ENCODE results near the gene STPG4.

STPG4 gene

DNA sequence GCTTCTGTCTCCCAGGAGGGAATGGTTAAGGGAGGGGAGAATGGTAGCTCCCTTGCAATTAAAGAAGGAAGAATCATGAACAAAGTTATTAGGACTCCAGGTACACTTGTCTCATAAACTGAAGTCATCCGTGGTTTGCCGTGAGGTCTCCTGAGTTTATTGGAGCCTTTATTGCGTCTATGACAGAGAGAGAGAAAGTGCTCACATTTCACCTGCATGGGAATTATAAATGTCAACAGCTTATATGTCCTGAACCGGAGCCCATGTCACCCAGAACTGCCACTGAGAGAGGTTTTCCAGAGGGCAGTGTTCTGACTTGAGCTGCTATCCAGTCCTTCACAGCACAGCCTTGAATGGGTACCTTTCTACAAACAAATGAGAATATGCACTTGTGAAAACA is 104.3 kb downstream of the STPG4 start:
- Histone ChIP-seq H3K4me3 (IDR thresholded peaks at IDR 0.05; ENCODE audit: insufficient read depth, low read depth, low read length) (no peak overlapping the region), H3K4me1 (ENCODE audit: low read depth, poor library complexity, severe bottlenecking) (no peaks in the 10 kb centered on the region), H3K27ac (no peak overlapping the region), H2AFZ (ENCODE audit: low read depth) (no peak overlapping the region), H3K4me2 (no peak overlapping the region), H4K20me1 (ENCODE audit: insufficient read depth) (no peaks in the 10 kb centered on the region), H3K27me3 (ENCODE audit: insufficient read depth, low read depth) (no peaks in the 10 kb centered on the region), H3K9ac (no peak overlapping the region), H3K79me2 (ENCODE audit: insufficient read depth, low read depth) (no peaks in the 10 kb centered on the region), H3K36me3 (ENCODE audit: insufficient read depth) (0 out of 2 replicates have a peak, but pooled peaks cover 3% of the 10 kb centered on the region)
- TF ChIP-seq, protein P1, sequence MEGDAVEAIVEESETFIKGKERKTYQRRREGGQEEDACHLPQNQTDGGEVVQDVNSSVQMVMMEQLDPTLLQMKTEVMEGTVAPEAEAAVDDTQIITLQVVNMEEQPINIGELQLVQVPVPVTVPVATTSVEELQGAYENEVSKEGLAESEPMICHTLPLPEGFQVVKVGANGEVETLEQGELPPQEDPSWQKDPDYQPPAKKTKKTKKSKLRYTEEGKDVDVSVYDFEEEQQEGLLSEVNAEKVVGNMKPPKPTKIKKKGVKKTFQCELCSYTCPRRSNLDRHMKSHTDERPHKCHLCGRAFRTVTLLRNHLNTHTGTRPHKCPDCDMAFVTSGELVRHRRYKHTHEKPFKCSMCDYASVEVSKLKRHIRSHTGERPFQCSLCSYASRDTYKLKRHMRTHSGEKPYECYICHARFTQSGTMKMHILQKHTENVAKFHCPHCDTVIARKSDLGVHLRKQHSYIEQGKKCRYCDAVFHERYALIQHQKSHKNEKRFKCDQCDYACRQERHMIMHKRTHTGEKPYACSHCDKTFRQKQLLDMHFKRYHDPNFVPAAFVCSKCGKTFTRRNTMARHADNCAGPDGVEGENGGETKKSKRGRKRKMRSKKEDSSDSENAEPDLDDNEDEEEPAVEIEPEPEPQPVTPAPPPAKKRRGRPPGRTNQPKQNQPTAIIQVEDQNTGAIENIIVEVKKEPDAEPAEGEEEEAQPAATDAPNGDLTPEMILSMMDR (conservative IDR thresholded peaks at IDR 0.05; ENCODE audit: low read depth, low read length) = no peak

DNA sequence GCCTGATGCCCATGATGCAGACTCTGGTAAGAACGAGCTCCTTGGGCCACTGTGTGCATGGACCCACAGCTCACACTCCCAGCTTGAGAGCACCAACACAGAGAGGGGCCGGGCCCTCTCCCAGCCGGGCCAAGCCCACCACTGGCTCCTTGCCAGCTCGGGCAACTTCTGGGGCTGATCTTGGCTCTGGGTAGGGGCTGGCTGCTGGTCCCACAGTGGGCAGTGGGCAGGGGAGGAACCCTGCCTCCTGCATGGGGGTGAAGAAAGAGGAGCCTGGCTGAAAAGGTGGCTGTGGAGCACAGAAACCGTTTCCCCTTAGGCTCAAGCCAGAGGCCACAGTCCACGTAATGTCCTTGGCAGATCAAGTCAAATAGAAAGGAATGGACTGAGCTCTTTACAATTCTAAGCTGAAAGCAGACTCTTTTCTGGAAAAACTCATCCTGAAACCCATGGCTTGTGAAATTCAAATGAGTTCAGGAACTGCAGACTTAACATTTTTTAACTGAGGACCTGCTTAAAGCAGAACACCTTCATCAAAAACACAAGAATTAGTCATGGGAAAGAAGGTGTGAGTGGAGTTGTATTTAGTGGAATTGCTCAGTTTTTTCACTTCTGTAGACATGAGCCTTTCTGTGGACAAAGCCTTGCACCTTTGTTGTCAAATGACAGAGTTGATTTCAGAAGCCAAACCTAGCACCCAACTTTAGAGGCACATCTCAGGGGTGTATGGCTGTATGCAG is 104.9 kb downstream of the STPG4 start:
- 0 out of 2 replicates have a peak, but pooled peaks cover 3% of the 10 kb centered on the region for H3K36me3 ChIP-seq (ENCODE audit: insufficient read depth)
- H3K4me1 ChIP-seq (ENCODE audit: low read depth, poor library complexity, severe bottlenecking) = no peaks in the 10 kb centered on the region
- H3K79me2 ChIP-seq (ENCODE audit: insufficient read depth, low read depth) = no peaks in the 10 kb centered on the region
- H3K4me2 ChIP-seq = no peak overlapping the region
- H2AFZ ChIP-seq (ENCODE audit: low read depth) = no peak overlapping the region
- H3K9ac ChIP-seq = no peak overlapping the region
- H3K27ac ChIP-seq = no peak overlapping the region
- no peaks in the 10 kb centered on the region for H3K27me3 ChIP-seq (ENCODE audit: insufficient read depth, low read depth)
- H4K20me1 ChIP-seq (ENCODE audit: insufficient read depth) = no peaks in the 10 kb centered on the region
- TF ChIP-seq, protein P1 (conservative IDR thresholded peaks at IDR 0.05; ENCODE audit: low read depth, low read length) = no peak
- no peak overlapping the region for H3K4me3 ChIP-seq (IDR thresholded peaks at IDR 0.05; ENCODE audit: insufficient read depth, low read depth, low read length)

DNA sequence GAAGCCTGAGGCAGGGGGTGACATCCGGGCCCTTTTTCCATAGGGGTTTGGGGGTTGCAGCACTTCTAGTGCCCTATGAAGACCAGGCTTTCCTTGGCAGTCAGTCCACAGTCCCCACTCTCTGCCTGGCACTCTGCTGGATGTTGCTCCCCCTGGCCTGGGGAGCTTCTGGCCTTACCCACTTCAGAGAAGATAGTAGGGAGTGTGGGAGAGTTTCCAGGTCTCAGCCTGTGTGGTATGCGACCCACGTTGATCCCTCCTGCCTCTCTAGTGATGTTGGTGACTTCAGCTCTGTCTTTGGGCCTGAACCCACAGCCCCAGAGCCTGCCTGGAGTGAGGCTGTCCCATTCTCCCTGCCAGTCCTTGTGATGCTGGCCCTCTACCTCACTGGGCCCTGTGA is 105.6 kb downstream of the STPG4 start:
- Histone ChIP-seq H4K20me1 (ENCODE audit: insufficient read depth) (no peaks in the 10 kb centered on the region), H3K27ac (no peak overlapping the region), H3K36me3 (ENCODE audit: insufficient read depth) (0 out of 2 replicates have a peak, but pooled peaks cover 3% of the 10 kb centered on the region)

DNA sequence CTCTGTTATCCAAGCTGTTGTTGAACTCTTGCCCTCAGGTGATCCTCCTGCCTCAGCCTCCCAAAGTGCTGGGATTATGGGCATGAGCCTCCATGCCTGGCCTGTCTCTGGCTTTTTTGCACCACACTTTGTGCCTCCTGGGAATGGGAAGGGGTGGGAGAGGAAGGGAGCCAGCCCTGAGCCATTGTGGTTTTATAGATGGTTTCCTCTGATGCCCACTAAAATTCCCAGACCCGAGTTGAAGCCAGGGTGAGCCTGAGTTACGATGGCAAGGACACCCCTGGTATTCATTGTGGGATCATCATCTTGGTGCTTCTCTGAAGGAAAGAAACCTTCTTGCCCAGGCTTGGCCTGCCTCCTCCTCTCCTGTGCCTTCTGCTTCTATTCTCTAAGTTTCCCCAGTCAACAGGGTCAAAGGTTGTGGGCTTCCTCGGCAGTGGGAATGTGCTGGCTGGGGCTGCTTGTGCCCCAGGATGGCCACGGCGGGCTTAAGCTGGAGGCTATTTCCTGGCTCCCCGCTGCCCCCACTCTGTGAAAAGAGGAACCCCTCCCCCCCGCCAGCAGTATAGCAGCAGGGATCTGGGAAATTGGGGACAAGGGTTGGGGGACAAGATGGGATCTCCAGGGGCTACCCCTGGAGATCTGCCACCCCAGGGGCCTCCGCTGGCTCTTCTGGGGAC is 106.2 kb downstream of the STPG4 start:
- Histone ChIP-seq H3K4me2 (no peak overlapping the region), H3K9ac (no peak overlapping the region), H2AFZ (ENCODE audit: low read depth) (no peak overlapping the region), H3K36me3 (ENCODE audit: insufficient read depth) (0 out of 2 replicates have a peak, but pooled peaks cover 3% of the 10 kb centered on the region), H4K20me1 (ENCODE audit: insufficient read depth) (no peaks in the 10 kb centered on the region), H3K27ac (no peak overlapping the region), H3K27me3 (ENCODE audit: insufficient read depth, low read depth) (no peaks in the 10 kb centered on the region), H3K4me1 (ENCODE audit: low read depth, poor library complexity, severe bottlenecking) (no peaks in the 10 kb centered on the region), H3K79me2 (ENCODE audit: insufficient read depth, low read depth) (no peaks in the 10 kb centered on the region), H3K4me3 (IDR thresholded peaks at IDR 0.05; ENCODE audit: insufficient read depth, low read depth, low read length) (no peak overlapping the region)
- TF ChIP-seq, protein P1 (conservative IDR thresholded peaks at IDR 0.05; ENCODE audit: low read depth, low read length) = no peak

More for the DNA sequence above, 105.6 kb downstream of the STPG4 start:
- no peak overlapping the region for H2AFZ ChIP-seq (ENCODE audit: low read depth)
- H3K27me3 ChIP-seq (ENCODE audit: insufficient read depth, low read depth) = no peaks in the 10 kb centered on the region
- TF ChIP-seq, protein P1 (conservative IDR thresholded peaks at IDR 0.05; ENCODE audit: low read depth, low read length) = no peak
- H3K4me2 ChIP-seq = no peak overlapping the region
- no peaks in the 10 kb centered on the region for H3K79me2 ChIP-seq (ENCODE audit: insufficient read depth, low read depth)
- H3K4me1 ChIP-seq (ENCODE audit: low read depth, poor library complexity, severe bottlenecking) = no peaks in the 10 kb centered on the region
- H3K4me3 ChIP-seq (IDR thresholded peaks at IDR 0.05; ENCODE audit: insufficient read depth, low read depth, low read length) = no peak overlapping the region
- H3K9ac ChIP-seq = no peak overlapping the region

Measured in KMS-11 (cell line).